HS-27A (cell line): ENCODE measurements around the gene SPATS2.
"Not testable (repeated sequence)": the region's sequence is repeated elsewhere in the genome, so short reads cannot be mapped to it uniquely, and the experiment has no call there.

Experiments
- DNase-seq: peaks from one replicate; pipeline ENCODE4 v3.0.0-alpha.2; 2012; ENCODE audit warnings: low read depth, missing footprints

Gene SPATS2

DNA sequence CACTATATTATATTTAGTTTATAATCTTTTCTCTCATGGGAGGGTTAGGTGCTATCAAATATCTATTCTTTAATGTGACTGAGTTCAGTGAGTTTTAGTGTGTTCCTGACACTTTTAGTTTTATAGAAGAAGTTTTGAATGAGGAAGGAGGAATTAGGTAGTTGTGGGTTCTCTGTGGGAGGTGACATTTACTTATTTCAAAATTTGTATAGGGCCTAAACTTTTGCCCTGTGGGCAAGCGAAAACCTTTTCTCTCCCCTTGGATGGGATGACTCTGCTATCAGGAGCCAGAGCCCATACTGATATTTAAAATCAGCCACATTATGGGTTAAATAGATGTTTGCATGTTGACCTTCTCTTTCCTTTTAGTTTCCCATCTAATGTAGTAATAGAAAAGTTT lies 43.6 kb downstream of the SPATS2 start:
- DNase-seq: no peak

DNA sequence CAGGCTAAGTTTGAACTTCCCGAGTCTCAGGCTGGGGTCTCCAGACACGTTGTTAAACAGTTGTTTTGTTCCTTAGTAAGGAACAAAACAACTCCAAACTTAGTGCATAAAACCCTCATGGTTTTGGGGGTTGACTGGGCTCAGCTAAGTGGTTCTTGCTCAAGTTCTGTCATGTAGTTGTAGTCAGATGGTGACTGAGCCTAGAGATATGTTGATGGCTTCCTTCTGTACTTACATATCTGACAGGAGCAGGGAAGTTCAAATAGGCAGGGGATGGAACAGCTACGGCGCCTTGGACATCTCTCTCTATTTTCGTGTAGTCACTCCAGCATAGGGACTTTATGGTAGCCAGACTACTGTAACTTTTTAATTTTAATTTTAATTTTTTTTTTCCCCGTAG lies 45.7 kb downstream of the SPATS2 start:
- no peak for DNase-seq

DNA sequence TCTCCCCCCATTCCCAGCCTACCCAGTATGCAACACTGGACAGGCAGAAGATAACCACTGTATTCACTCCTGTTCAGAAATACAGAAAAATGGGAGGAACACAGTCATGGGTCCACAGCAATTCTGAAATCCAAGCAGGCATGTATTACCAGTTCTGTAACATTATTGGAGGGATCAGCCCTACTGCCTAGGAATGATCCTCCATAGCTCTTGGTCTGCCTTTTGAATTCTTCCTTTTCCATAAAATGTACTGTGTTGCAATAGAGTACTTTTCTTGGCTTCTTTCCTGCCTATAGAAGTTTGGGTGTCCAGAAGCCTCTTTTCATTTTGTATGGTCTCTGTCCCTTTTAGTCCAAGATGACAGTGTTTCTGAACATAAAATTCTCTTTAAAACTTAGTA lies 46.5 kb downstream of the SPATS2 start:
- DNase-seq: no peak

DNA sequence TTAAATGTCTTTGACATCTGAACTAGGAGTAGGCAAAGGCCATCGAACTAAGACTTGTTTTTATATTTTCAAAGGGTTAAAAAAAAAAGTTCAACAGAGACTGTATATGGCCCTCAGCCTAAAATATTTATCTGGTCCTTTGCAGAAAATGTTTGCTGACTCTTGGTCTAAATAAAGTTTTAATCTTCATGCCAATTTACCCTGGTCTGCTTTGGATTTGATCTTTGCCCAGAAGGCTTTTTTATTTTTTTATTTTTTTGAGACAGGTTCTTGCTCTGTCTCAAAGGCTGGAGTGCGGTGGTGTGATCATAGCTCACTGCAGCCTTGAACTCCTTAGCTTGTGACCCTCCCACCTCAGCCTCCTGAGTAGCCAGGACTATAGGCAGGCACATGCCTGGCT lies 47.1 kb downstream of the SPATS2 start:
- no peak for DNase-seq

- no peak for DNase-seq
Measured at GRCh38 chr12:49415521-49415970, 48.3 kb downstream of the SPATS2 start.

- DNase-seq: no peak
Measured at GRCh38 chr12:49416892-49417291, 49.6 kb downstream of the SPATS2 start.

DNA sequence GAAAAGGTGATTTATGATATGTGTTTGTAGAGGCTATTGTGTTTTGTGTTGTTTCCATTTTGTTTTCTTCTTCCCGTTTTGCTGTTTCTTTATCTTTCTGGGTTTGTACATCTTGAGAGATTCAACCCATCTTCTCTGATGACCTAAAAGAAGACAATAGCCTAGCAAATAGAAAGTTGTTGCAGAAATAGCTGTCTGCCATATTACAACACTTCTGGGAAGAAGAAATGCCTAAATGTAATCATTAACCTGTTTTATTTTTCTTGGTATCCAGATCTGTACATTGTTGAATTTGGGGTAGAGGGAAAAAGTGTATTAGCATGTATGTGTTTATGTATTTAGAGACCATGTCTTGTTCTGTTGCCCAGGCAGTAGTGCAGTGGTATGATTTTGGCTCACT lies 50.3 kb downstream of the SPATS2 start:
- DNase-seq: no peak

GRCh38 chr12:49420556-49420955 lies 53.3 kb downstream of the SPATS2 start:
- no peak for DNase-seq

GRCh38 chr12:49422114-49422513 lies 54.9 kb downstream of the SPATS2 start:
- DNase-seq: no peak

- DNase-seq: no peak
Measured at GRCh38 chr12:49428793-49429192, 61.5 kb downstream of the SPATS2 start.

- no peak for DNase-seq
Measured at GRCh38 chr12:49432616-49433015, 65.4 kb downstream of the SPATS2 start.

DNA sequence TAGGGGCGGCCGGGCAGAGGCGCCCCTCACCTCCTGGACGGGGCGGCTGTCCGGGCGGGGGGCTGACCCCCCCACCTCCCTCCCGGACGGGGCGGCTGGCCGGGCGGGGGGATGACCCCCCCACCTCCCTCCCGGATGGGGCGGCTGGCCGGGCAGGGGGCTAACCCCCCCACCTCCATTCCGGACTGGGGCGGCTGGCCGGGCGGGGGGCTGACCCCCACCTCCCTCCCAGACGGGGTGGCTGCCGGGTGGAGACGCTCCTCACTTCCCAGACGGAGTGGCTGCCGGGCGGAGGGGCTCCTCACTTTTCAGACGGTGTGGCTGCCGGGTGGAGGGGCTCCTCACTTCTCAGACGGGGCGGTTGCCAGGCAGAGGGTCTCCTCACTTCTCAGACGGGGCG lies 69.5 kb downstream of the SPATS2 start:
- not testable (repeated sequence) for DNase-seq

- no peak for DNase-seq
Measured at GRCh38 chr12:49439042-49439441, 71.8 kb downstream of the SPATS2 start.

GRCh38 chr12:49440035-49440434 lies 72.8 kb downstream of the SPATS2 start:
- no peak for DNase-seq

DNA sequence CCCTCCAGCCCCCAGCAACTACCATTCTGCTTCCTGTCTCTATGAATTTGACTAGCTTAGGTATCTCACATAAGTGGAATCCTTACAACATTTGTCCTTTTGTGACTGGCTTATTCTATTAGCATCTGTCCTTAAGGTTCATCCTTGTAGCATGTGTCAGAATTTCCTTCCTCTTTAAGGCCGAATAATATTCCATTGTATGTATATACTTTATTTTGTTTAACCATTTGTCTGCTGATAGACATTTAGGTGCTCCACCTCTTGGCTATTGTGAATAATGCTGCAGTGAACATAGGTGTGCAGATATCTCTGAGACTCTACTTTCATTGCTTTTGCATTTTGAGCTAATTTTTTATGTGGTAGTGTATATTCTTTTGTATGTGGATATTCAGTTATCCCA lies 75.7 kb downstream of the SPATS2 start:
- DNase-seq: no peak

GRCh38 chr12:49446571-49446970 lies 79.3 kb downstream of the SPATS2 start:
- DNase-seq: no peak

- DNase-seq: no peak
Measured at GRCh38 chr12:49448858-49449257, 81.6 kb downstream of the SPATS2 start.

GRCh38 chr12:49451468-49452259 lies 84.4 kb downstream of the SPATS2 start:
- DNase-seq: no peak

GRCh38 chr12:49455501-49455900 lies 88.2 kb downstream of the SPATS2 start:
- DNase-seq: no peak

DNA sequence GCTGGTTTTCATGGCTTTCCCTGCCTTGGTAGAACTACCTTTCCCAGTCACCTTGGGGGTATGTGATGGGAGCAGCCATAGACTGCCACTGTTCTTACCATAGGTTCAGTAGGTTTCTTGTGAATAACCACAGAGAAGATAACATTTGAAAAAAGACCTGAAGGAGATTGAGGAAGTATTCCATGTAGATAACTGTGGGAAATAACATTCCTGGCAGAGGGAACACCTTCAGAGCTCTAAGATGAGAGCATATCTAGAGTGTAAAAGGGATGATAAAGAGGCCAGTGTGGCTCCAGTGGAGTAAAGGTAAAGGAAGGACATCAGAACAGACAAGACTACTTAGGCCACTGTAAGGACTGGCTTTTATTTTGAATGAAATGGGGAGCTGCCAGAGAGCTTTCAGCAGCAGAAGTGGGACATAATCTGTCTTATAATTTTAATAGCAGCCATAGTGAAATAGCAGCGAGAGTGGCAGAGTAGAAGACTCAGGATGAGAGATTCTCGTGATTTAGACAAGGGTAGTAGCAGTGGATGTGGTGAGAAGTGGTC lies 88.9 kb downstream of the SPATS2 start:
- no peak for DNase-seq

- DNase-seq: no peak
Measured at GRCh38 chr12:49458816-49459215, 91.6 kb downstream of the SPATS2 start.

GRCh38 chr12:49461221-49461620 lies 94.0 kb downstream of the SPATS2 start:
- no peak for DNase-seq

DNA sequence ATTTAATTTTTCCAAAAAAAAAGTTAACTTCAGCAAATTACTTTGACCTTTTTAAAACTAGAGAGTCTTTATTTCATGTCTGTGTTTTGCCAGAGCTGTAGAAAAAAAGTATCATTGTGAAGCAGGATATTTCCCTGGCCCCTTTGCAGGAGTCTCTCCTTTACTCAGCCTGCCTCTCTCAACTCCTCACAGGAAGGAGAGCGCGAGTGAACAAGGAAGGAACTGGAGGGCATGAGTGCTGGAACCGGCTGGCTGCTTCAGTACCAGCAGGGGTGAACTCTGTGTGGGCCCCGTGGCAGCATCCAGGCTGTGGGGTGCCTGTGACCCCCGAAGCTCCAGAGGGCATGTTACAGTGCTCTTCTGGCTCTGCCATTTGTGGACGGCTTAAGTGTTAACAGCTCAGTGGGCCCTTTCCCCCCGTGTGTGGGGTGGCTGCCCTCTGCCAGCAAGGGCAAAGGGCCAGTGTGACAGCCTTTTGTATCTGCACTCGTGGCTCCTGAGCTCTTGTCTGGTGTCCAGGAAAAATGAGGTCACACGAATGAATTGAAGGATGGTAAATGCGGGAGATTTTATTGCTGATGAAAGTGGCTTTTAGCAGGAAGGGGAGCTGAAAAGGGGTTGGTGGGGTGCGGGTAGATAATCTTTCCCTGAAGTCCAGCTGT lies 95.0 kb downstream of the SPATS2 start:
- DNase-seq: no peak
